GM18505 (cell line): ENCODE measurements around the gene AGBL4.
A peak's percentile ranks its signal among the peaks of the same experiment; 100 is the strongest.

ENCODE experiments used
- ATAC-seq: cut with Tn5 transposase; IDR thresholded peaks from one replicate; pipeline ENCODE4 v1.9.1; 2021; ENCODE audit not compliant: unreplicated experiment
- POLR2A ChIP-seq: IDR thresholded peaks from 4 replicates; pipeline ENCODE4 v1.6.1; 2011; ENCODE audit warnings: borderline replicate concordance; ENCODE audit not compliant: insufficient read depth, insufficient read length; ENCODE audit errors: extremely low read depth

Gene AGBL4

GRCh38 chr1:48561444-48561843, 1462.3 kb downstream of the AGBL4 start:
- TF ChIP-seq POLR2A, result no peak

GRCh38 chr1:48560577-48560976, 1463.2 kb downstream of the AGBL4 start:
- TF ChIP-seq POLR2A, result no peak
- ATAC-seq, result no peak

More at GRCh38 chr1:48561444-48561843, 1462.3 kb downstream of the AGBL4 start:
- no peak for ATAC-seq

- TF ChIP-seq POLR2A, result no peak
- ATAC-seq, result no peak
These were observed 1463.6 kb downstream of the AGBL4 start for GRCh38 chr1:48560116-48560515.

- TF ChIP-seq POLR2A, result no peak
- ATAC-seq, result no peak
These were observed 1465.4 kb downstream of the AGBL4 start for GRCh38 chr1:48558366-48558765.

- ATAC-seq, result no peak
- TF ChIP-seq POLR2A, result no peak
These were observed 1467.4 kb downstream of the AGBL4 start for GRCh38 chr1:48556186-48556850.

GRCh38 chr1:48555271-48555670, 1468.5 kb downstream of the AGBL4 start:
- no peak for TF ChIP-seq POLR2A
- no peak for ATAC-seq

- ATAC-seq, result no peak
- no peak for TF ChIP-seq POLR2A
These were observed 1470.7 kb downstream of the AGBL4 start for GRCh38 chr1:48552903-48553606.

GRCh38 chr1:48552420-48552819, 1471.3 kb downstream of the AGBL4 start:
- TF ChIP-seq POLR2A, result no peak
- peak; percentile 50 for ATAC-seq

GRCh38 chr1:48548985-48549384, 1474.8 kb downstream of the AGBL4 start:
- ATAC-seq, result no peak
- TF ChIP-seq POLR2A, result no peak

- no peak for TF ChIP-seq POLR2A
- no peak for ATAC-seq
These were observed 1476.1 kb downstream of the AGBL4 start for GRCh38 chr1:48547561-48548220.

GRCh38 chr1:48543854-48544253, 1479.9 kb downstream of the AGBL4 start:
- no peak for ATAC-seq
- no peak for TF ChIP-seq POLR2A

- no peak for TF ChIP-seq POLR2A
- no peak for ATAC-seq
These were observed 1483.2 kb downstream of the AGBL4 start for GRCh38 chr1:48540587-48540986.

- no peak for ATAC-seq
- TF ChIP-seq POLR2A, result no peak
These were observed 1487.3 kb downstream of the AGBL4 start for GRCh38 chr1:48536477-48536876.

- no peak for TF ChIP-seq POLR2A
- ATAC-seq, result no peak
These were observed 1490.8 kb downstream of the AGBL4 start for GRCh38 chr1:48532976-48533375.
